ENCODE results near the gene C7orf57. TPM values are rescaled to one million over a fixed set of nuclear protein-coding genes. Genes with fewer than 3 reads are reported as not detected.

The C7orf57 gene
- total and polyA plus RNA-seq, 10 of the 15 experiments (the other 5 are each of a cell fraction or from before 2014, with no cell fraction given), result 0.04 to 0.21 (median 0.10) TPM; not detected in 5

GRCh38 chr7:48088559-48089045, 53.3 kb downstream of the C7orf57 start (continued):
- no peak for TF ChIP-seq ZBTB4 (CRISPR knock-in tag; IDR thresholded peaks at IDR 0.05)
- TF ChIP-seq LARP7 (IDR thresholded peaks at IDR 0.05), result peak; percentile 62; the same call in 1 of the 2 replicates
- TF ChIP-seq KDM1A (IDR thresholded peaks at IDR 0.05; ENCODE audit: borderline replicate concordance), result no peak
- TF ChIP-seq PAX5 (IDR thresholded peaks at IDR 0.05; ENCODE audit: borderline replicate concordance, low read depth, low read length), result no peak
- TF ChIP-seq MAX (IDR thresholded peaks at IDR 0.05; ENCODE audit: low read depth, low read length), result peak; percentile 33; the same call in 1 of the 2 replicates
- peak; percentile 55; the same call in 1 of the 2 replicates for TF ChIP-seq MTA2 (IDR thresholded peaks at IDR 0.05; ENCODE audit: low read depth)
- no peak for TF ChIP-seq NFIC (IDR thresholded peaks at IDR 0.05; ENCODE audit: low read depth, low read length)
- peak; percentile 88 for TF ChIP-seq EED (IDR thresholded peaks at IDR 0.05; ENCODE audit: low read depth)
- TF ChIP-seq NR2F1 (conservative IDR thresholded peaks at IDR 0.05), result peak; percentile 95
- no peak for TF ChIP-seq PAX8 (IDR thresholded peaks at IDR 0.05)
- no peak for TF ChIP-seq MEF2A (IDR thresholded peaks at IDR 0.05; ENCODE audit: insufficient read depth, low read depth, low read length)
- peak; percentile 61 for TF ChIP-seq ZNF687 (IDR thresholded peaks at IDR 0.05)
- TF ChIP-seq STAT3 (IDR thresholded peaks at IDR 0.05; ENCODE audit: low read depth, low read length), result no peak
- no peak for TF ChIP-seq CEBPZ (IDR thresholded peaks at IDR 0.05; ENCODE audit: low read depth, low read length)
- peak; percentile 61; the same call in 1 of the 2 replicates for TF ChIP-seq BACH1 (IDR thresholded peaks at IDR 0.05; ENCODE audit: borderline replicate concordance)
- no peak for TF ChIP-seq MYC (IDR thresholded peaks at IDR 0.05; ENCODE audit: insufficient read depth, insufficient read length, insufficient replicate concordance, low read length, severe bottlenecking)
- TF ChIP-seq RELB (IDR thresholded peaks at IDR 0.05; ENCODE audit: low read depth), result peak; percentile 88
- no peak for TF ChIP-seq SIX5 (IDR thresholded peaks at IDR 0.05; ENCODE audit: low read depth, low read length, severe bottlenecking)
